Activated CD4-positive, alpha-beta T cell treated with anti-CD3 and anti-CD28 coated beads for 36 hours (primary cell): ENCODE measurements around the gene GLRX2. TPM values are rescaled to one million over a fixed set of nuclear protein-coding genes. Genes with fewer than 3 reads are reported as not detected.

Source experiments
- microRNA-seq: library from miRNA; unstranded; fragments of <30 nt; microRNA quantifications from one replicate; pipeline ENCODE4 v1.2.0, GENCODE V29; 2021; ENCODE audit warnings: borderline replicate concordance
- total RNA-seq, 2 experiments: library from RNA; stranded (reverse); gene quantifications; one replicate each; pipeline ENCODE4 v1.2.3, GENCODE V29; 2021

The GLRX2 gene
- total RNA-seq, 2 experiments from 2014 or later, result 29.8 to 30.2 TPM

Small RNA genes lying within 50 kb of the gene (microRNA-seq; reads per million reads assigned to microRNA genes)
- gene MIR1278, result not detected

Other genes starting within 250 kb of the GLRX2 start
- 100 to 1,000 TPM in 1 of 2 experiments, 10 to 100 TPM in 1; 94.5 to 141 TPM for gene UCHL5, start 46.1 kb downstream of the GLRX2 start, total RNA-seq
- 10 to 100 TPM; 45.4 to 57.3 TPM for gene RO60, start 45.8 kb downstream of the GLRX2 start, total RNA-seq
- 10 to 100 TPM; 40.8 to 52.4 TPM for gene CDC73, start 16.6 kb upstream of the GLRX2 start, total RNA-seq
- gene B3GALT2, start 81.2 kb upstream of the GLRX2 start, total RNA-seq, result not detected